Lower leg skin (tissue), 4 donors: ENCODE measurements around the gene AGPAT4. TPM values are rescaled to one million over a fixed set of nuclear protein-coding genes. Genes with fewer than 3 reads are reported as not detected.

Experiments
- DNase-seq, 2 donors: peaks; one replicate each; pipeline ENCODE4 v3.0.0-alpha.2; 2019; ENCODE audit warnings: low spot score in 2 of 2
- H3K4me3 ChIP-seq: fragments of 200-600 bp; sonication (generic); 2 replicates; pipeline ENCODE4 v1.5.1; 2017; ENCODE audit warnings: mild to moderate bottlenecking, low read depth; ENCODE audit not compliant: poor library complexity, severe bottlenecking
- CTCF ChIP-seq, 3 donors: fragments of 450-650 bp; IDR thresholded peaks; one replicate each; pipeline ENCODE4 v1.5.1; 2016; ENCODE audit warnings: antibody characterized with exemption in 3 of 3, mild to moderate bottlenecking in 3 of 3, moderate library complexity in 2 of 3
- POLR2A ChIP-seq, 2 donors: fragments of 450-650 bp; IDR thresholded peaks; one replicate each; pipeline ENCODE4 v1.6.1; 2016 to 2017; ENCODE audit warnings: antibody characterized with exemption in 2 of 2, mild to moderate bottlenecking in 1 of 2, moderate library complexity in 1 of 2
- WGBS, 2 donors: methylation state at CpG; one replicate each; pipeline ENCODE4 v1.1.5; 2018; 5-methylcytosine and 5-hydroxymethylcytosine counted together
- intact Hi-C: fragments of 100-400 bp; cut with DNase I; formaldehyde crosslinking; loops from one replicate; pipeline ENCODE4 v1.15.0; 2023; ENCODE audit warnings: low total_unique reads
- total RNA-seq, 4 donors: library from RNA; depleted of rRNA; stranded (reverse); fragments of >200 nt; gene quantifications; one replicate each; pipeline ENCODE4 v1.1.0, GENCODE V29; 2016

The AGPAT4 gene
- total RNA-seq, 4 donors from 2014 or later, result 0.44 to 2.0 (median 1.2) TPM

GRCh38 chr6:161211380-161212035 lies 62.4 kb downstream of the AGPAT4 start:
- intact Hi-C loops, result no loop called here
- H3K4me3 ChIP-seq, result no peak overlapping the region
- no peak for DNase-seq
- TF ChIP-seq CTCF (IDR thresholded peaks at IDR 0.05) (no peak), POLR2A (IDR thresholded peaks at IDR 0.05) (no peak)
- WGBS, 2 donors, result 82 to 87% methylated on average over 3 of the region's 3 CpGs

GRCh38 chr6:161210857-161211256 lies 63.0 kb downstream of the AGPAT4 start:
- intact Hi-C loops, result no loop called here
- 95 to 96% methylated on average over 2 of the region's 2 CpGs for WGBS, 2 donors

GRCh38 chr6:161207200-161207599 lies 66.7 kb downstream of the AGPAT4 start:
- TF ChIP-seq POLR2A (IDR thresholded peaks at IDR 0.05), result no peak
- TF ChIP-seq CTCF (IDR thresholded peaks at IDR 0.05), result no peak
- intact Hi-C loops, result no loop called here
- DNase-seq, result no peak
- no peak overlapping the region for H3K4me3 ChIP-seq
- WGBS, 2 donors, result 95 to 97% methylated on average over 4 of the region's 4 CpGs

More at GRCh38 chr6:161210857-161211256, 63.0 kb downstream of the AGPAT4 start:
- no peak for DNase-seq
- TF ChIP-seq CTCF (IDR thresholded peaks at IDR 0.05) (no peak), POLR2A (IDR thresholded peaks at IDR 0.05) (no peak)
- no peak overlapping the region for H3K4me3 ChIP-seq

GRCh38 chr6:161204866-161205557 lies 68.8 kb downstream of the AGPAT4 start:
- TF ChIP-seq CTCF (IDR thresholded peaks at IDR 0.05) (no peak), POLR2A (IDR thresholded peaks at IDR 0.05) (no peak)
- DNase-seq, result no peak
- intact Hi-C loops, result no loop called here
- no peak overlapping the region for H3K4me3 ChIP-seq
- 64 to 73% methylated on average over 11 of the region's 11 CpGs for WGBS, 2 donors

GRCh38 chr6:161200610-161201370 lies 73.1 kb downstream of the AGPAT4 start:
- WGBS, 2 donors, result 75 to 84% methylated on average over 8 of the region's 8 CpGs
- DNase-seq, result no peak
- no peak overlapping the region for H3K4me3 ChIP-seq
- TF ChIP-seq POLR2A (IDR thresholded peaks at IDR 0.05) (no peak), CTCF (IDR thresholded peaks at IDR 0.05) (no peak)
- intact Hi-C loops, result no loop called here
